GM12892 (cell line): ENCODE data around the gene RFX3.

ENCODE experiments used
- POLR2A ChIP-seq: IDR thresholded peaks from 2 replicates; pipeline ENCODE4 v1.6.1; 2011; ENCODE audit warnings: low read depth, low read length, control low read depth
- POLR2AphosphoS5 ChIP-seq: IDR thresholded peaks from 2 replicates; pipeline ENCODE4 v1.6.1; 2011; ENCODE audit warnings: low read depth, low read length, control low read depth
- TAF1 ChIP-seq: IDR thresholded peaks from 2 replicates; pipeline ENCODE4 v1.6.1; 2011; ENCODE audit warnings: low read depth, mild to moderate bottlenecking, control low read depth, low read length, borderline replicate concordance

DNA sequence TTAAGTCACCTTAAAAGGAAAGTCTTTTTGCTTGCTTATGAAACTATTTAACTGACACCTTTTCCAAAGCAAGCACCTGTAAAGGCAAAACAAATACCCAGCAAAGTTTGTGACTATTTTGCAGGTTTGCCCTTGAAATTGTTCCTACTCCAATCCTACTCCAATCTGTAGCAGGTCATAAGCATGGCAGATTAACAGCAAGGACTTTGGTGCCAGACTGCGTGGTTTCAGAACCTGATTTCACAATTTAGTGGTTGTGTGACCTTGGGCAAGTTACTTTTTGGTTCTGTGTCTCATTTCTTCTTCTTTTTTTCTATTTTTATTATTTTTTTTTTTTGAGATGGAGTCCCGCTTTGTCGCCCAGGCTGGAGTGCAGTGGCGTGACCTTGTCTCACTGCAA lies 282.1 kb downstream of the RFX3 start:
- TF ChIP-seq POLR2AphosphoS5, result no peak
- TF ChIP-seq POLR2A, result no peak
- TF ChIP-seq TAF1, result no peak
